Progenitor cell of endocrine pancreas (in vitro differentiated cells): ENCODE measurements around the gene MGAT4B. TPM values are rescaled to one million over a fixed set of nuclear protein-coding genes. Genes with fewer than 3 reads are reported as not detected.

Experiments used
- DNase-seq: peaks from one replicate; pipeline ENCODE4 v3.0.0; 2021; ENCODE audit warnings: low spot score; ENCODE audit not compliant: unreplicated experiment
- H3K27ac Mint-ChIP-seq: 2 replicates; pipeline ENCODE4 v1.8.0; 2021; ENCODE audit warnings: mild to moderate bottlenecking, moderate library complexity, mixed read lengths
- H3K27me3 Mint-ChIP-seq: 2 replicates; pipeline ENCODE4 v1.8.0; 2021; ENCODE audit warnings: mixed read lengths
- H3K36me3 Mint-ChIP-seq: 2 replicates; pipeline ENCODE4 v1.8.0; 2022; ENCODE audit warnings: mixed read lengths; ENCODE audit not compliant: insufficient read depth
- H3K4me1 Mint-ChIP-seq: 2 replicates; pipeline ENCODE4 v1.8.0; 2021; ENCODE audit warnings: low read depth, mixed read lengths
- H3K4me3 Mint-ChIP-seq: 2 replicates; pipeline ENCODE4 v1.8.0; 2021; ENCODE audit warnings: low read depth, mild to moderate bottlenecking, moderate library complexity, mixed read lengths
- H3K9me3 Mint-ChIP-seq: 2 replicates; pipeline ENCODE4 v1.8.0; 2021; ENCODE audit warnings: low read depth, mixed read lengths
- CTCF ChIP-seq: fragments of 200-600 bp; sonication (generic); IDR thresholded peaks from one replicate; pipeline ENCODE4 v1.5.0; 2021; ENCODE audit warnings: antibody characterized with exemption, mild to moderate bottlenecking; ENCODE audit not compliant: unreplicated experiment
- total RNA-seq: library from RNA; stranded (reverse); gene quantifications from 2 replicates; pipeline ENCODE4 v1.2.1, GENCODE V29; 2021

Gene MGAT4B
- total RNA-seq, 1 donor from 2014 or later, result 159 TPM

GRCh38 chr5:179814090-179814489, 7.4 kb upstream of the MGAT4B start:
- no peaks in the 10 kb centered on the region for H3K9me3 Mint-ChIP-seq
- TF ChIP-seq CTCF, result no peak
- peaks cover 11% of the 10 kb centered on the region for H3K36me3 Mint-ChIP-seq
- H3K27ac Mint-ChIP-seq, result no peak overlapping the region
- no peak for DNase-seq
- peaks cover 9% of the 10 kb centered on the region for H3K4me1 Mint-ChIP-seq
- H3K27me3 Mint-ChIP-seq, result peaks cover 2% of the 10 kb centered on the region
- no peak overlapping the region for H3K4me3 Mint-ChIP-seq

- H3K9me3 Mint-ChIP-seq, result no peaks in the 10 kb centered on the region
- H3K27me3 Mint-ChIP-seq, result peaks cover 2% of the 10 kb centered on the region
- peaks cover 5% of the 10 kb centered on the region for H3K4me1 Mint-ChIP-seq
- peaks cover 11% of the 10 kb centered on the region for H3K36me3 Mint-ChIP-seq
- no peak for TF ChIP-seq CTCF
- no peak overlapping the region for H3K27ac Mint-ChIP-seq
- H3K4me3 Mint-ChIP-seq, result no peak overlapping the region
- no peak for DNase-seq
These were observed 6.4 kb upstream of the MGAT4B start for GRCh38 chr5:179812997-179813607.

GRCh38 chr5:179812135-179812825, 5.6 kb upstream of the MGAT4B start:
- no peak for TF ChIP-seq CTCF
- Mint-ChIP-seq H3K4me1 (peaks cover 2% of the 10 kb centered on the region), H3K4me3 (no peak overlapping the region), H3K9me3 (no peaks in the 10 kb centered on the region), H3K36me3 (peaks cover 11% of the 10 kb centered on the region), H3K27me3 (peaks cover 2% of the 10 kb centered on the region), H3K27ac (no peak overlapping the region)
- DNase-seq, result no peak

GRCh38 chr5:179805529-179806249, 977 bp downstream of the MGAT4B start:
- Mint-ChIP-seq H3K27me3 (no peaks in the 10 kb centered on the region), H3K4me3 (peak overlapping the region; percentile 86), H3K27ac (peak overlapping the region; percentile 84), H3K36me3 (peaks cover 5% of the 10 kb centered on the region), H3K9me3 (no peaks in the 10 kb centered on the region), H3K4me1 (peaks cover 15% of the 10 kb centered on the region)
- TF ChIP-seq CTCF, result no peak
- no peak for DNase-seq

- no peak for DNase-seq
- Mint-ChIP-seq H3K4me1 (peaks cover 15% of the 10 kb centered on the region), H3K36me3 (peaks cover 5% of the 10 kb centered on the region), H3K27ac (peak overlapping the region; percentile 84), H3K27me3 (no peaks in the 10 kb centered on the region), H3K9me3 (no peaks in the 10 kb centered on the region), H3K4me3 (peak overlapping the region; percentile 86)
- no peak for TF ChIP-seq CTCF
These were observed 1.6 kb downstream of the MGAT4B start for GRCh38 chr5:179805070-179805528.
